HCT116 (cell line): ENCODE results near the gene CD93.

Source experiments
- CEBPB ChIP-seq: IDR thresholded peaks from 2 replicates; pipeline ENCODE4 v1.6.1; 2012; ENCODE audit warnings: low read depth
- EZH2 ChIP-seq: fragments of 200-600 bp; sonication (generic); IDR thresholded peaks from 2 replicates; pipeline ENCODE4 v1.6.1; 2017; ENCODE audit warnings: antibody characterized with exemption, mixed run types
- EZH2phosphoT487 ChIP-seq: fragments of 200-600 bp; IDR thresholded peaks from 2 replicates; pipeline ENCODE4 v1.6.1; 2018; ENCODE audit warnings: antibody characterized with exemption, borderline replicate concordance
- FOSL1 ChIP-seq: IDR thresholded peaks from 2 replicates; pipeline ENCODE4 v1.6.1; 2012; ENCODE audit warnings: low read depth
- POLR2A ChIP-seq: IDR thresholded peaks from 2 replicates; pipeline ENCODE4 v1.7.0; 2011; ENCODE audit warnings: borderline replicate concordance; ENCODE audit not compliant: insufficient read depth, insufficient read length; ENCODE audit errors: extremely low read depth
- POLR2AphosphoS5 ChIP-seq: IDR thresholded peaks from 2 replicates; pipeline ENCODE4 v1.6.1; 2011; ENCODE audit warnings: mild to moderate bottlenecking, low read depth, low read length, moderate library complexity
- RAD21 ChIP-seq: IDR thresholded peaks from 2 replicates; pipeline ENCODE4 v1.6.1; 2012; ENCODE audit warnings: low read depth, mild to moderate bottlenecking
- SP1 ChIP-seq: IDR thresholded peaks from 2 replicates; pipeline ENCODE4 v1.6.1; 2012; ENCODE audit warnings: low read depth
- TCF7L2 ChIP-seq: IDR thresholded peaks from 2 replicates; pipeline ENCODE4 v1.7.0; 2011; ENCODE audit warnings: borderline replicate concordance, inconsistent platforms; ENCODE audit not compliant: insufficient read depth, insufficient read length; ENCODE audit errors: extremely low read depth
- YY1 ChIP-seq: IDR thresholded peaks from 2 replicates; pipeline ENCODE4 v1.6.1; 2011; ENCODE audit warnings: low read length, low read depth, moderate library complexity, mild to moderate bottlenecking; ENCODE audit not compliant: insufficient replicate concordance; ENCODE audit errors: extremely low read depth
- ZNF274 ChIP-seq: fragments of 200-500 bp; sonication (Bioruptor generic); IDR thresholded peaks from 2 replicates; pipeline ENCODE4 v1.6.1; 2014; ENCODE audit warnings: mild to moderate bottlenecking, low read depth, low read length, inconsistent platforms
- TF ChIP-seq, protein P1 (sequence below), 3 experiments: fragments of 200-600 bp in 1 of 3; sonication (generic) in 1 of 3; IDR thresholded peaks in 2 of 3; conservative IDR thresholded peaks in 1 of 3; 2 replicates each; pipeline ENCODE4 v1.5.1; 2012 to 2017; ENCODE audit warnings: low read depth in 2 of 3, low read length in 2 of 3, antibody characterized with exemption in 1 of 3, borderline replicate concordance in 1 of 3, control low read depth in 1 of 3, mild to moderate bottlenecking in 1 of 3, mixed read lengths in 1 of 3, mixed run types in 1 of 3, moderate library complexity in 1 of 3; ENCODE audit not compliant: insufficient read depth in 1 of 3
- TF ChIP-seq, protein P2 (sequence below): IDR thresholded peaks from 2 replicates; pipeline ENCODE4 v1.6.1; 2012; ENCODE audit warnings: low read depth
- TF ChIP-seq, protein P3 (sequence below): IDR thresholded peaks from 2 replicates; pipeline ENCODE4 v1.6.1; 2012

DNA sequence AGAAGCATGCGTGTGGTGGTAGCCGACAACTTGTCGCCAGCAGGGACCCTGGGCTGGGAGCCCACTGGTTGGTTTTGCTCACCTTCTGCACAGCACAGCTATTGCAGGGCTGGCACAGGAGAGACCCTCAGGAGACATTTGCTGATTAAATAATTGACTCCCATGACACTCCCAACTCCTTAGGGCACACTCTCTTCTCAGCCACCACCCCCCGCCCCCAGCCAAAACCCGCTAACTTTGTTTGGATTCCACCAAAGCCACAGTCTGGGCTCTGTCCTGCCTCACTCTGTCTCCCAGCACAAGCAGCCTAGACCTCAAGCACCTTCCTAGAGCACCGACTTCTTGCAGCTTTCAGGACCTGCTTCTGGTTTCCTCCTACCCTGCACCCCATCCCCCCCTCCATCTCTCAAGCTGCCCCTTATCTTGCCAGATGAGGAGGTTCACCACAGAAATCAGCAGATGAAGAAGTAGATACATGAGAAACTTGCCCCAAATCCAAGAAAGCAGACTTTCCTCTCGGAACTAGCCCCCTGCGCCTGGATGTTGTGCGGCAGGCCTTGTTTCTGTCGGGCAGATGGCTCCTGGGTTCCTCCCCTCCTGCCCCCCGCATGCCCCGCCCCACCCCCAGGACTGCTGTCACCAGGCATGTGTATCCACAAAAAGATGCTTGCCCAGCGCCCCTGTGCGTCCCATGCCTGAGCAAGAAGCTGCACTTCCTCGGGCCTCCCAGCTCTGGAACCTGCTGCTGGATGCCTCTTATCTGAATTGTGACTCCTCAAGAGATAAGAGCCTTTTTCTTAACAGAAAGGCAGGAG, 35.0 kb upstream of the CD93 start:
- no peak for TF ChIP-seq TCF7L2
- TF ChIP-seq, protein P1, sequence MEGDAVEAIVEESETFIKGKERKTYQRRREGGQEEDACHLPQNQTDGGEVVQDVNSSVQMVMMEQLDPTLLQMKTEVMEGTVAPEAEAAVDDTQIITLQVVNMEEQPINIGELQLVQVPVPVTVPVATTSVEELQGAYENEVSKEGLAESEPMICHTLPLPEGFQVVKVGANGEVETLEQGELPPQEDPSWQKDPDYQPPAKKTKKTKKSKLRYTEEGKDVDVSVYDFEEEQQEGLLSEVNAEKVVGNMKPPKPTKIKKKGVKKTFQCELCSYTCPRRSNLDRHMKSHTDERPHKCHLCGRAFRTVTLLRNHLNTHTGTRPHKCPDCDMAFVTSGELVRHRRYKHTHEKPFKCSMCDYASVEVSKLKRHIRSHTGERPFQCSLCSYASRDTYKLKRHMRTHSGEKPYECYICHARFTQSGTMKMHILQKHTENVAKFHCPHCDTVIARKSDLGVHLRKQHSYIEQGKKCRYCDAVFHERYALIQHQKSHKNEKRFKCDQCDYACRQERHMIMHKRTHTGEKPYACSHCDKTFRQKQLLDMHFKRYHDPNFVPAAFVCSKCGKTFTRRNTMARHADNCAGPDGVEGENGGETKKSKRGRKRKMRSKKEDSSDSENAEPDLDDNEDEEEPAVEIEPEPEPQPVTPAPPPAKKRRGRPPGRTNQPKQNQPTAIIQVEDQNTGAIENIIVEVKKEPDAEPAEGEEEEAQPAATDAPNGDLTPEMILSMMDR (IDR thresholded peaks at IDR 0.05 in 2 of 3, conservative IDR thresholded peaks at IDR 0.05 in 1 of 3; ENCODE audit: borderline replicate concordance in 1 of 3, insufficient read depth in 1 of 3, low read depth in 2 of 3, low read length in 2 of 3) = no peak
- TF ChIP-seq CEBPB = no peak
- TF ChIP-seq RAD21 = no peak
- TF ChIP-seq FOSL1 = no peak
- TF ChIP-seq POLR2AphosphoS5 = no peak
- TF ChIP-seq EZH2 = no peak
- TF ChIP-seq POLR2A = no peak
- no peak for TF ChIP-seq YY1
- TF ChIP-seq SP1 = no peak
- TF ChIP-seq, protein P2, sequence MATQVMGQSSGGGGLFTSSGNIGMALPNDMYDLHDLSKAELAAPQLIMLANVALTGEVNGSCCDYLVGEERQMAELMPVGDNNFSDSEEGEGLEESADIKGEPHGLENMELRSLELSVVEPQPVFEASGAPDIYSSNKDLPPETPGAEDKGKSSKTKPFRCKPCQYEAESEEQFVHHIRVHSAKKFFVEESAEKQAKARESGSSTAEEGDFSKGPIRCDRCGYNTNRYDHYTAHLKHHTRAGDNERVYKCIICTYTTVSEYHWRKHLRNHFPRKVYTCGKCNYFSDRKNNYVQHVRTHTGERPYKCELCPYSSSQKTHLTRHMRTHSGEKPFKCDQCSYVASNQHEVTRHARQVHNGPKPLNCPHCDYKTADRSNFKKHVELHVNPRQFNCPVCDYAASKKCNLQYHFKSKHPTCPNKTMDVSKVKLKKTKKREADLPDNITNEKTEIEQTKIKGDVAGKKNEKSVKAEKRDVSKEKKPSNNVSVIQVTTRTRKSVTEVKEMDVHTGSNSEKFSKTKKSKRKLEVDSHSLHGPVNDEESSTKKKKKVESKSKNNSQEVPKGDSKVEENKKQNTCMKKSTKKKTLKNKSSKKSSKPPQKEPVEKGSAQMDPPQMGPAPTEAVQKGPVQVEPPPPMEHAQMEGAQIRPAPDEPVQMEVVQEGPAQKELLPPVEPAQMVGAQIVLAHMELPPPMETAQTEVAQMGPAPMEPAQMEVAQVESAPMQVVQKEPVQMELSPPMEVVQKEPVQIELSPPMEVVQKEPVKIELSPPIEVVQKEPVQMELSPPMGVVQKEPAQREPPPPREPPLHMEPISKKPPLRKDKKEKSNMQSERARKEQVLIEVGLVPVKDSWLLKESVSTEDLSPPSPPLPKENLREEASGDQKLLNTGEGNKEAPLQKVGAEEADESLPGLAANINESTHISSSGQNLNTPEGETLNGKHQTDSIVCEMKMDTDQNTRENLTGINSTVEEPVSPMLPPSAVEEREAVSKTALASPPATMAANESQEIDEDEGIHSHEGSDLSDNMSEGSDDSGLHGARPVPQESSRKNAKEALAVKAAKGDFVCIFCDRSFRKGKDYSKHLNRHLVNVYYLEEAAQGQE = no peak
- no peak for TF ChIP-seq EZH2phosphoT487
- TF ChIP-seq, protein P3, sequence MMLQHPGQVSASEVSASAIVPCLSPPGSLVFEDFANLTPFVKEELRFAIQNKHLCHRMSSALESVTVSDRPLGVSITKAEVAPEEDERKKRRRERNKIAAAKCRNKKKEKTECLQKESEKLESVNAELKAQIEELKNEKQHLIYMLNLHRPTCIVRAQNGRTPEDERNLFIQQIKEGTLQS = no peak
- TF ChIP-seq ZNF274 = no peak
